HG03064 (cell line): ENCODE data around the gene CAVIN1.
"Not testable (repeated sequence)": the region's sequence is repeated elsewhere in the genome, so short reads cannot be mapped to it uniquely, and the experiment has no call there.

Experiments
- ATAC-seq: cut with Tn5 transposase; IDR thresholded peaks from one replicate; pipeline ENCODE4 v1.9.1; 2021; ENCODE audit warnings: low read depth; ENCODE audit not compliant: unreplicated experiment

Gene CAVIN1

DNA sequence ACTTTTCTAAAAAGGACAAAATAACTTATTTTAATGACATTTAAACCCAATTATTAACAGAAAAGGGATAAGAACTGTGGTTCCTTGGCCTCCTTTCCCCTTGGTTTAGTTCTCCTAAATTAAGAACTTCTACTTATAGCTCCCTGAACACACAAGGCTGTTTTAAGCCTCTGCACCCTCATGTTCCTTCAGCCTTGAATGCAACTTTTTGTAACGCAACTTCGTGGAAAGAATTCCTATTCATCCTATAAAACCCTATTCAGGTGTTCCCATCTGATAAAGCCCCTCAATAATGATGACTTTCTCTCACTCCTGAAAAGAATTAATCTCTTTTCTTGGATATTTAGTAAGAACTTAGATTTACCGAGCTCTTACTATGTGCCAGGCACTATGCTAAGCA is 41.2 kb downstream of the CAVIN1 start:
- no peak for ATAC-seq

DNA sequence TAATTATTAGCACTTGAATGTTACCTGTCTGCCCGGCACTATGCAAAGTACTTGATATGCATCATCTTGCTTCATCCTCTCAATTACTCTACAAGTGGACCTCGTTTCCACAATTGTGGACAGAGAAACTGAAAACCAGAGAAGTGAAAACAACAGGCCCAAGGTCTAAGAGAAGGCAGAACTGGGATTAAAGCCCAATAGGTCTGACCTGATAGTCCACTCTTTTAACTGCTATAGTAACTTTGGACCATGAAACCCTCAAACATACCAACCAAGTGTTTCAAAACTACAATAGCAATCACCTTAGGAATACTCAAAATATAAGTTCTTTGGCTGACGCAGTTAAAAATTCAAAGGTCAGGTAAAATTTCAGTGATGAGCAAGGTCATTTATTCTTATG is 42.1 kb downstream of the CAVIN1 start:
- no peak for ATAC-seq

DNA sequence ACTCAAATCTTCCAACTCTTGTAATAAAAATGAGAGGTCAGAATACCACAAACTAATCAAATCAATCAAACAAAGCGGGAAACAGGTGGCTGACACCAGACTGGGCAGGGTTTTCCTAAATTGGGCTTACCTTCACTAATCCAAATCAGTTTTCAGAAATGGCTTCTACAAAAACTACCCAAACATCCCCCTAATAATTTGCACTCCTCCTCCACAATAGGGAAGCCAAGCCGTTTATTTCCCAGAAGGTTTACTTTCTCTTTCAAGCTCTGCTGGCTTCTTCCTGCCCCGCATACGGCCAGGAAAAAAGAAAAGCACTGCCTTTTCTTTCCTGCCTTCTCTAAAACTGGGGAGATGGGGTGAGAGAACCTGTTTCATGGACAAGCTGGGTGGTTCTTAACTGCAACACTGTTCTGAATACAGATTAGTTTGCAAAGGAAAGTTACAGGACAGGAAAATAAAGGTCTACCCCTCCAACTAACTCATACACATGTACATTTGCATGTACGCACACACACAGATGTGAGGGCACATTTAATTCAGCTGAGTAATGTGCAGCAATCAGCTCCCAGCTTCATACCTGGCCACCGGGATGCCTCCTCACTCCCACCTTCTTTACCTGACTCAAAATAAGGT is 44.0 kb downstream of the CAVIN1 start:
- ATAC-seq: no peak

DNA sequence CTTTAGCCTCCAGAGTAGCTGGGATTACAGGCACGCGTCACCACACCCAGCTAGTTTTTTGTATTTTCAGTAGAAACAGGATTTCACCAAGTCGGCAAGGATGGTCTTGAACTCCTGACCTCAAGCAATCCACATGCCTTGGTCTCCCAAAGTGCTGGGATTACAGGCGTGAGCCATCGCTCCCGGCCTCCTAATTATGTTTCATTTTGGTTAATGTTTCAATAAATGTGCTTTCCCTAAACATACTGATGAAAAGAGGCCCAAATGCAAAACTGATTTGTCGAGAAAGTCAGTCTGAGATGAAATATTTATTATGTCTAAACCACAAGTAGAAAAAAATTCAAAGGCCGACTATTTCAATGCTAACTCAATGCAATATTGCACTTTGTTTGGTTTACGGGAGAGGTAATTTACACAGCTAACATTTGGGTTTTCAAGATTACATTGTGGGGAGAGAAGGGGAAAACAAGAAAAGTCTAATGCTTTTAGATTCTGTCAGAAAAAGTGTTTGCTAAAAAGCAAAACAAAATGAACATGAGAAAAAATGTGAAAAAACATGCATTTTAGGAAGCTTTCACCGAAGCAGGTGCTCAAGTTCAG is 44.6 kb downstream of the CAVIN1 start:
- no peak for ATAC-seq

DNA sequence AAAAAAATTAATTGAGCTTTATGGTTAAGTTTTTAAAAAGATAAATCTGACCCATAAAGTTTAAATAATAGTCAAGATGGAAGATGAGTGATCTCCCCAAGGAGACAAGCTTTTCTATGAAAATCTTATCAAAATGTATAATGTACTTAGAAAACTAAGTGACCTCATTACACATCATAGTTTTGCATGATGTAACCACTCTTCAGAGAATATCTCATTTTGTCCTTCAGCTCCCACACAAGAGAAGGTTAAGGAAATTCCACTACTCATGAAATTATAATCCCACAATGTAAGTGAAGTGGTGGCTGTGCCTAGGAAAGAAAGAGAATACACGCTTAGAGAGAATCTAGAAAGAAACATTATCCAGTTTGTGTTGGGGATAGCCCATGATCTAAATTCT is 49.2 kb downstream of the CAVIN1 start:
- no peak for ATAC-seq

DNA sequence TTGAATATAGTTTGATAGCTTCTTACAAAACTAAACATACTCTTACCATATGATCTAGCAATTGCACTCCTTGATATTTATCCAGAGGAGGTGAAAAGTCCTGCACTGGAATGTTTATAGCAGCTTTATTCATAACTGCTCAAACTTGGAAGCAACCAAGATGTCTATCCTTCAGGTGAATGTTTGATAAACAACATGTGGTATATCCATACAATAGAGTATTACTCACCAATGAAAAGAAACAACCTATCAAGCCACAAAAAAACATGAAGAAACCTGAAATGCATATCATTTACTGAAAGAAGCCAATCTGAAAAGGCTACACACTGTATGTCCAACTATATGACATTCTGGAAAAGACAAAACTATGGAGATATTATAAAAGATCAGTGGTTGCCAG is 50.9 kb downstream of the CAVIN1 start:
- no peak for ATAC-seq

DNA sequence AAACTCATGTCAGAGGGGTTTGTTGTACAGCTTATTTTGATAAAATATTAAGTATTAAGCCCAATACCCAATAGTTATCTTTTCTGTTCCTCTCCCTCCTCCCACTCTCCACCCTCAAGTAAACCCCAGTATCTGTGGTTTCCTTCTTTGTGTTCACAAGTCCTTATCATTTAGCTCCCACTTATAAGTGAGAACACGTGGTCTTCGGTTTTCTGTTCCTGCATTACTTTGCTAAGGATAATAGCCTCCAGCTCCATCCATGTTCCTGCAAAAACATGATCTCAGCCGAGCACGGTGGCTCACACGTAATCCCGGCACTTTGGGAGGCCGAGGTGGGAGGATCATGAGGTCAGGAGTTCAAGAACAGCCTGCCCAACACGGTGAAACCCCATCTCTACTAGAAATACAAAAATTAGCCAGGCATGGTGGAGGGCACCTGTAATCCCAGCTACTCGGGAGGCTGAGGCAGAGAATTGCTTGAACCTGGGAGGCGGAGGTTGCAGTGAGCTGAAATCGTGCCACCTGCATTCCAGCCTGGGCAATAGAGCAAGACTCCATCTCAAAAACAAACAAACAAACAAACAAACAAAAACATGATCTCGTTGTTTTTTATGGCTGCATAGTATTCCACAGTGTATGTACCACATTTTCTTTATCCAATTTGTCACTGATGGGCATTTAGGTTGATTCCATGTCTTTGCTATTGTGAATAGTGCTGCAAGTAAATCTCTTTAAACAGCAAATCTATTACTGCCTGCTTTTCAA is 54.1 kb downstream of the CAVIN1 start:
- not testable (repeated sequence) for ATAC-seq

DNA sequence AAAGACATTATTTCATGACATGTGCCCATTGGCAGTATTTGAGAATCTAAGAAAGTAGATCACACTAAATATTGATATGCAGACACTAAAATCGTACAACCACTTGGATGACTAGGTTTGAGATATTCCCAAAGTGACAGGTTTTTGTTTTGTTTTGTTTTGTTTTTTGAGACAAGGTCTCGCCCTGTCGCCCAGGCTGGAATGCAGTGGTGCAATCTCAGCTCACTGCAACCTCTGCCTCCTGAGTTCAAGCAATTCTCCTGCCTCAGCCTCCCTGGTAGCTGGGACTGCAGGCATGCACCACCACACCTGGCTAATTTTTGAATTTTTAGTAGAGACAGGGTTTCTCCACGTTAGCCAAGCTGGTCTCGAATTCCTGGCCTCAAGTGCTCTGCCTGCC is 54.7 kb downstream of the CAVIN1 start:
- not testable (repeated sequence) for ATAC-seq

DNA sequence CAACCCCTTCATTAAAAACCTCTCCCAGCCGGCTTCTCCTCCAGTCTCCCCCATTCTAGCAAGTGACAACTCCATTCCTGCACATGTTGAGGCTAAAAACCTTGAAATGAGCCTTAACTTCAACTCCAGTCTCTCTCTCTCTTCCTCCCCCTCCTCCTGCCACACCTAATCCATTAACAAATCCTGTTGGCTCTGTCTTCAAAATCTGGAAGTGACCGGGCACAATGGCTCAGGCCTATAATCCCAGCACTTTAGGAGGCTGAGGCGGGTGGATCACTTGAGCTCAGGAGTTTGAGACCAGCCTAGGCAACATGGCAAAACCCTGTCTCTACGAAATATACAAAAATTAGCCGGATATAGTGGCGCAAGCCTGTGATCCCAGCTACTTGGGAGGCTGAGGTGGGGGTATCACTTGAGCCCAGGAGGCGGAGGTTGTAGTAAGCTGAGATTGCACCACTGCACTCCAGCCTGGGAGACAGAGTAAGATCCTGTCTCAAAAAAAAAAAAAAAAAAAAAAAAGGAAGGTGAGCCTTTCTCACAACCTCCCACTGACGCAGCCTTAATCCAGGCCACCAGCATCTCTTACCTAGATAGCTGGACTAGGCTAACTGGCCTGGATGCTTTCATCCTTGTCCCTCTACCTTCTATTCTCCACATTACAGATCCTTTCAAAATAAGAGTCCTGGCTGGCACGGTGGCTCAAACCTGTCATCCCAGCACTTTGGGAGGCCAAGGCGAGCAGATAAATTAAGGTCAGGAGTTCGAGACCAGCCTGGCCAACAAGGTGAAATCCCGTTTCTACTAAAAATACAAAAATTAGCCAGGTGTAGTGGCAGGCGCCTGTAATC is 56.7 kb downstream of the CAVIN1 start:
- ATAC-seq: not testable (repeated sequence)

DNA sequence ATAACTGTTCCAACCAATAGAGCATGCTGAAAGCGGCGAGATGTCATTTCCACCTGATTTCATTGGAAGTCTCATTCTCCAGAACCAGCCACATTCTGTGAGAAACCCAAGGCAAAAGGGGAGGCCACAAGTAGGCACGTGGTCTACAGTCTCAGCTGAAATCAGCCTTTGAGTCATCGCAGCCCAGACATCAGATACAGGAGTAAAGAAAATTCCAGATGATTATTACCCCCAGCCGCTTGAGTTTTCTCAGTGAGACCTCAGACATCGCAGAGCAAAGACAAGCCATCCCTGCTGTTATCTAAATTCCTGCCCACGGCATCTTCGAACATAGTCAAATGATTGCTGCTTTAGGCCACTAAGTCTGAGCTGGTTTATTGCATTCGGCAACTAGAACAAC is 57.9 kb downstream of the CAVIN1 start:
- ATAC-seq: no peak

DNA sequence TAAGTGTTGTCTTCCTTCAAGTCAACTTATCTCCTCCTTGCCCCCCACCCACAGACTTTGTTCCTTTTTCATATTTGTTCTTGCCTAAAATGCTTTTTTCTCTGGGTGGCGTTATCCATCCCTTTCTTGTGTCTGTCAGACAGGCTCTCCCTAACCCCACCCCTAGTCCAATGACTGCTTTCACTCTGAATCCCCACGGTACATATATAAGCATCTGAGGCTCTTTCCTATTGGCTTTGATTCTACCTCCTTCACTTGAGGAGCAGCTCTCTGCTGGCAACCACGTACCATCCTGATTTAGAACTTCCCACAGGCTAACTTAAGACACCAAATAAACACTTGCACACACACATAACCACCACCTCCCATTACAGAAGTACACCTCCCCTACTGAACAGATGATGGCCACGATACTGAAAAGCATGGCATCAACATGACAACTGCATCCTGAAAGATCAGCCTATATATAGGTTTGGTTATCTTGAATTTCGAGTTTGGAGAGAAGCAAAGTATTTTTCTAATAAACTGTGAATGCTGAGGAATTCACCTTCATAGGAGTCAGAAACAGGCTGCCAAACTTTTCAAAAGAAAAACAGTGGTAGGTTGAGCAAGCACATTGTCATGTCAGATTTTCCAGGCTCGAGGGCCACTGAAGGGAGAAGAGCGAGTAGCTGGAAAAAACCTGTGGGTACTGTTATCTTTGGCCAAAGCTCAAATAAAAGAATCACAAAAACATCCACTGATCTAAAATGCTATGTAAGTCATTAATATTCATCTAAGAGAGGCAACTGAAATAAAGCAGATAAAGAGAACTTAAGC is 59.1 kb downstream of the CAVIN1 start:
- no peak for ATAC-seq

DNA sequence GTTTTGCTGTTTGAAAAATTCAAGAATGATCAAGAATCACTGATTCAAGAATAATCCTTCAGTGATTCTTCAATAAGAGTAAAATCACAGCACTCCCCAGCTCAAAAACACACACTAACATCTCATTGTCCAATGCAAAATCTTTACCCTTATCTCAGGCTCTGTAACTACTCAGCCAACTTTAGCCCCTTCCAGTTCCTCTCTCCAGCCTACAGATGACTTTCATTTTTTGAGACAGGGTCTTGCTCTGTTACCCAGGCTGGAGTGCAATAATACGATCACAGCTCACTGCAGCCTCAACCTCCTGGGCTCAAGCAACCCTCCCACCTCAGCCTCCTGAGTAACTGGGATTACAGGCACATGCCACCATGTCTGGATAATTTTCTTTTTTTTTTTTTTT is 59.8 kb downstream of the CAVIN1 start:
- ATAC-seq: no peak

DNA sequence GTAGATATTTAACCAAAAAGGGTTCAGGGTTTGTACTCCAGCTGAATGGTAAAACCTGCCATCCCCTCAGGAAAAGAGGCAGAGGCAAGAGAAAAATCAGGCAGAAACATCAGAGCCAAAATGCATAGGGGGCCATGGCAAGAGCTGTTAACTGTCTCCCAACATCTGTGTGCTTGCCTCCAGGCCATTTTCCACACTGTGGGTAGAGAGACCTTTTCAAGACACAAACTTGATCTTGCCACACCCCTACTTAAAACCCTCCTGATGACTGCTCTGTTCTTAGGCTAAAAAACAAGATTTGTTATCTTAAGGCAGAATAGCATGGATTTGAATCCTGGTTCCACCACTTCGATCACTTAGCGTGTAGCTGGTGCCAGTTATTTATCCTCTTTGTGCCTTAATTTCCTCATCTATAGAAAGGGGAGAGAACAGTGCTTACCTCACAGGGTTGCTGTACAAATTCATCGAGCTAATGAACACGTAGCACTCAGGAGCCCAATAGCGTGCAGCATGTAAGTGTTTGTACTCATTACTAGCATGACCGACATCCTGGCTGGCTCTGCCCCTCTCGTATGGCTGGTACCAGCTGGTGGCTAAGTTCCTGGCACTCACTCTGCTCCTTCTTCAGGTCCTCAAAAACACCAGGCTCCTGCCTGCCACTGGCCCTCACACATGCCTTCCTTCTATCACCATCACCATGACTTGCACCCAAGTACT is 60.7 kb downstream of the CAVIN1 start:
- no peak for ATAC-seq

DNA sequence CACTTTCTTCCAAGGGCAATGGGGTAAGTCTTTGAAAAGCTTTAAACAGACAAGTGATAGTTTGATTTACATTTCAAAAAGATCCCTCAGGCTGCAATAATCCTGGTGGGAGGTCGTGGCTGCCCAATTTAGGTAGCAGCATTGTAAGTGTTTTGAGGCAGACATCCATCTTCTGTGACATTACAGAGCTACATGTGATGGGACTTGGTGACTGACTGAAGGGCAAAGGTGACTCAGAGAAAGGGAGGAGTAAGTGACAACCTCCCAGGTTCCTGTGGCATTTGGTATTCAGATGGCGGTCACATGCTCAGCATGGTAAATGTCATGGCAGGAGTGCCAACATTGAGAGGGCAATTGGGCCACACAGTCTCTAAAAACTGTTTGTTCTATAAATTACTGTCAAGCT is 61.3 kb downstream of the CAVIN1 start:
- ATAC-seq: no peak

DNA sequence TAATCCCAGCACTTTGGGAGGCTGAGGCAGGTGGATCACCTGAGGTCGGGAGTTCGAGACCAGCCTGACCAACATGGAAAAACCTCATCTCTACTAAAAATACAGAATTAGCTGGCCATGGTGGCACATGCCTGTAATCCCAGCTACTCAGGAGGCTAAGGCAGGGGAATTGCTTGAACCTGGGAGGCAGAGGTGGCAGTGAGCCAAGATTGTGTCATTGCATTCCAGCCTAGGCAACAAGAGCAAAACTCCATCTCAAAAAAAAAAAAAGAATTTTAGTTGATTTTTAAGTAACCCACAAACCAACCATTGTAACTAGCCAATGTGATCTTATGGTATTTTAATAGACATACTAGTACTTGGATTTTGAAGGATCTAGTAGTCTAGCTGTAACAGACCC is 62.7 kb downstream of the CAVIN1 start:
- not testable (repeated sequence) for ATAC-seq

DNA sequence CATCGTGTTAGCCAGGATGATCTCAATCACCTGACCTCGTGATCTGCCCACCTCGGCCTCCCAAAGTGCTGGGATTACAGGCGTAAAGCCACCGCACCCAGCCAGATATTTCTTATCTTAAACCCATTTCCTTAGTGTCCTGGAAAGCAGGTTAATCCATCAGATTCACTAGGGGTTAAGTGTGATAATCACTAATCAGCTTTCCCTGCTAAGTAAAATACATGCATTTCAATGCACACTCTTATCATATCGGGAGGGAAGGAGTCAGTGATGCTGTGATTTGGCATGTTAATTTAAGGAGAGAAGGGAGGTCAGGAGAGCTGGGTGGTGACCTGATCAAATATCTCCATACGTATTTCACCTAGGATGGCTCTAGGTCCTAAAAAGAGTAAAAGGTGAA is 63.9 kb downstream of the CAVIN1 start:
- ATAC-seq: no peak

DNA sequence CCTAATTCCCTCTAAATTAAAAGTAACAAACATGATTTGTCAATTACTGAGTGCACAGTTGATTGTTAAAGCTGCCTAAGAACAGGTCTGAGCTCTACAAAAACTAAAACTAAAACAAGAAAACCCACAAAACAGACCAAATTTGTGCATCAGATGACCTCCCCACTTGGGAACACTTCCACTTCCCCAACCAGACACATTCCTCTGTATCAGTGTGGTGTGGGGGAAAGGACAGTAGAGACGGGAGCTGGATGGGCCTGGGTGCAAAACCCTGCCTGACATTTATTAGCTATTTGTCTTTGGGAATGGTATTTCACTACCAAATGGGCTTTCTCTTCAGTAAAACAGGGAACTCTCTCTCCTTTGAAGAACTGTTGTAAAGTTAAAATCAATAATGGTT is 64.6 kb downstream of the CAVIN1 start:
- no peak for ATAC-seq

DNA sequence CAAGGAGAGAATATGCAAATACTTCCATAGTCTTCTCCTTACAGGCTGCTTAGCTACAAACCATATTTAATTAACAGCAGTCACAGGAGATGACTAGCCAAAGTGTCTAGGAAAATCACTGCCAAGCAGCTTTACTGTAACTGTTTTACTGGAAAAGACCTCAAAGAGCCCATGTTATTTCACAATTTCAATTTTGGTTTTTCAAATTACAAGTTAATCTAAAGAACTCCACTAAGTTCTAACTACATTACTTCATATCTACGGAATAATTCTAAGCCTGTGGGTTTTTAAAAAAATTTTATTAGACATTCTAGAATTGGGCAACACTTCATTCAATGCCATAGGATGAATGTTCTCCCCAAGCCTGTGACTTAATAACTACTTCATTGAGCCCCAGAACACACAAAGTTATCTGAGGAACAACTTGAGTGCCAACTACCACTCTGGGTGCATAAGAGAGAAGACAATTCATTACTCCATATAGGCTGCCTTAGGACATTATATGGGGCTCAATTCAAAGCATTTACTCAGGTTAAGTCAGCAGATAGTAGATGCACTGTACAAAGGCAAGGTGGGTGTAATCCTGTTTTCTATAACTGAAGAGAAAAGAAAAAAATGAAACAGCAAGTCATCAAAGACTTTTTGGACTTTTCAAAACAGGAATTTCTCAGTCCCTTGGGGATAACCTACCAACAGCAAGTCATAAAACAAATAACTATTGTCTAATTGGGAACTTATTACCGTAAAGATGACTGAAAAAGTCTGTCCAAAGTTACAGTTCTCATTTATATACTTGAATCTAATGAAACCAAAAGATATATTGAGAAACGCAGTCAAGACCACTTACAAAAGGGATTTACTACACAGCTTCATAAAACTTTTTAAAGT is 67.9 kb downstream of the CAVIN1 start:
- ATAC-seq: no peak
